Coronary artery (tissue), 2 donors: ENCODE data around the gene SPATA20.

Source experiments
- DNase-seq: peaks from one replicate; pipeline ENCODE4 v3.0.0-alpha.2; 2017; ENCODE audit warnings: low spot score
- H3K27ac ChIP-seq, 2 donors: fragments of 200-600 bp; sonication (generic); one replicate each; pipeline ENCODE4 v1.5.1; 2016 to 2019
- H3K4me3 ChIP-seq: fragments of 200-600 bp; sonication (generic); 2 replicates; pipeline ENCODE4 v1.5.1; 2016; ENCODE audit warnings: mild to moderate bottlenecking, moderate library complexity
- TF ChIP-seq, protein P1 (sequence below): fragments of 200-600 bp; sonication (generic); IDR thresholded peaks from one replicate; pipeline ENCODE4 v1.5.1; 2019; ENCODE audit warnings: antibody characterized with exemption

Gene SPATA20

DNA sequence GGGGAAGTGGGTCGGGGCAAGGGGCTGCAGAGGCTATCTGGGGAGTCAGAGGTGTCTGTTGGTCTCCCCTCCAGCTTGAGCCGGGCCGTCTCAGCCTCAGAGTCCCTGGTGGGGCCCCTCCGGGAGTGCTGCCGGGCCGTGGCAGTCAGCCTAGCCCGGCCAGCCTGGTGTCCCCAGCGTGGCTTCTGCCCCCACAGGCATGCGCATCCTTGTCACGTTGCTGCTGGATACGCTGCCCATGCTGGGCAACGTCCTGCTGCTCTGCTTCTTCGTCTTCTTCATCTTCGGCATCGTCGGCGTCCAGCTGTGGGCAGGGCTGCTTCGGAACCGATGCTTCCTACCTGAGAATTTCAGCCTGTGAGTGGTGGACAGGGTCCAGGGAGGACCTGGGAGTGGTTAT lies 24.7 kb downstream of the SPATA20 start:
- no peak for DNase-seq
- H3K27ac ChIP-seq = no peak overlapping the region
- TF ChIP-seq, protein P1, sequence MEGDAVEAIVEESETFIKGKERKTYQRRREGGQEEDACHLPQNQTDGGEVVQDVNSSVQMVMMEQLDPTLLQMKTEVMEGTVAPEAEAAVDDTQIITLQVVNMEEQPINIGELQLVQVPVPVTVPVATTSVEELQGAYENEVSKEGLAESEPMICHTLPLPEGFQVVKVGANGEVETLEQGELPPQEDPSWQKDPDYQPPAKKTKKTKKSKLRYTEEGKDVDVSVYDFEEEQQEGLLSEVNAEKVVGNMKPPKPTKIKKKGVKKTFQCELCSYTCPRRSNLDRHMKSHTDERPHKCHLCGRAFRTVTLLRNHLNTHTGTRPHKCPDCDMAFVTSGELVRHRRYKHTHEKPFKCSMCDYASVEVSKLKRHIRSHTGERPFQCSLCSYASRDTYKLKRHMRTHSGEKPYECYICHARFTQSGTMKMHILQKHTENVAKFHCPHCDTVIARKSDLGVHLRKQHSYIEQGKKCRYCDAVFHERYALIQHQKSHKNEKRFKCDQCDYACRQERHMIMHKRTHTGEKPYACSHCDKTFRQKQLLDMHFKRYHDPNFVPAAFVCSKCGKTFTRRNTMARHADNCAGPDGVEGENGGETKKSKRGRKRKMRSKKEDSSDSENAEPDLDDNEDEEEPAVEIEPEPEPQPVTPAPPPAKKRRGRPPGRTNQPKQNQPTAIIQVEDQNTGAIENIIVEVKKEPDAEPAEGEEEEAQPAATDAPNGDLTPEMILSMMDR = no peak
- no peak overlapping the region for H3K4me3 ChIP-seq

DNA sequence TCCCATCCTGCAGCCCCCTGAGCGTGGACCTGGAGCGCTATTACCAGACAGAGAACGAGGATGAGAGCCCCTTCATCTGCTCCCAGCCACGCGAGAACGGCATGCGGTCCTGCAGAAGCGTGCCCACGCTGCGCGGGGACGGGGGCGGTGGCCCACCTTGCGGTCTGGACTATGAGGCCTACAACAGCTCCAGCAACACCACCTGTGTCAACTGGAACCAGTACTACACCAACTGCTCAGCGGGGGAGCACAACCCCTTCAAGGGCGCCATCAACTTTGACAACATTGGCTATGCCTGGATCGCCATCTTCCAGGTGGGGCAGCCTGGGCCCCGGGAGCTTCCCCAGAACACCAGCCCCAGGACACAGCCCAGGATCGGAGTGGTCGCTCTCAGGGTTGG lies 25.6 kb downstream of the SPATA20 start:
- DNase-seq = no peak
- Histone ChIP-seq H3K4me3 (no peak overlapping the region), H3K27ac (no peak overlapping the region)
- TF ChIP-seq, protein P1 = no peak

DNA sequence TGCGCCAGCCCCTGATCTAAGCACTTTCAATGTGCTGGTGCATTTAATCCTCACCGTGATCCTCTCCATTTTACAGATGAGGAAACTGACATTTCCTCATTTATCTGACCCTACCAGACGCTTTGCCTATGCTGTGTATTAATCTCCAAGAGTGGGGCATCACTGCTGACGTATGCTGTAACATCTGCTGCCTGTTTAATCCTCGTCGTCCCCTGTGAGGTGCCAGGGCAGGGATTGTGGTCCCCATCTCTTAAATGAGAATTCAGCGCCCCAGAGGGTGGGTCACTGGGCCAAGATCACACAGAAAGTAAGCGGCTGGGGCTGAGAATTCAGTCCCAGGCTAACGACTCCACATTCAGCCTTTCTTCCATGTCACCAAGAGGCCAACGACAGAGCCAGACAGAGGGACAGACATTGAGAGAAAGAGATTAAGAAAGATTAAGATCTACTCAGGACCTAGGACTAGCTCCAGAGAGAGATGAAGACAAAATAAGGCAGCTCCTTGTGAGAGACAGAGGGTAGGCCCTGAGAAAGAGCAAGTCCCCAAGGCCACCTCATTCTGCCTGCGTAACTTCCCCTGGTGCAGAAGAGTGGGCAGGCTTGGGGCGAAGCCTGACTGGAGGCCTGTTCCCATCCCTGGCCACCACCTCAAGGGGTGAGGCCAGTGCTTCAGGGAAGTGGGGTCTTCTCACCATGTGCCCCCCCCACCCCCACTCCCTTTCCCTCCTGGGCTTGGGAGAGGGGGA lies 27.1 kb downstream of the SPATA20 start:
- Histone ChIP-seq H3K27ac (no peak overlapping the region), H3K4me3 (no peak overlapping the region)
- TF ChIP-seq, protein P1 = no peak
- no peak for DNase-seq

DNA sequence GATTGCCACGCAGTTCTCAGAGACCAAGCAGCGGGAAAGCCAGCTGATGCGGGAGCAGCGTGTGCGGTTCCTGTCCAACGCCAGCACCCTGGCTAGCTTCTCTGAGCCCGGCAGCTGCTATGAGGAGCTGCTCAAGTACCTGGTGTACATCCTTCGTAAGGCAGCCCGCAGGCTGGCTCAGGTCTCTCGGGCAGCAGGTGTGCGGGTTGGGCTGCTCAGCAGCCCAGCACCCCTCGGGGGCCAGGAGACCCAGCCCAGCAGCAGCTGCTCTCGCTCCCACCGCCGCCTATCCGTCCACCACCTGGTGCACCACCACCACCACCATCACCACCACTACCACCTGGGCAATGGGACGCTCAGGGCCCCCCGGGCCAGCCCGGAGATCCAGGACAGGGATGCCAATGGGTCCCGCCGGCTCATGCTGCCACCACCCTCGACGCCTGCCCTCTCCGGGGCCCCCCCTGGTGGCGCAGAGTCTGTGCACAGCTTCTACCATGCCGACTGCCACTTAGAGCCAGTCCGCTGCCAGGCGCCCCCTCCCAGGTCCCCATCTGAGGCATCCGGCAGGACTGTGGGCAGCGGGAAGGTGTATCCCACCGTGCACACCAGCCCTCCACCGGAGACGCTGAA lies 28.7 kb downstream of the SPATA20 start:
- DNase-seq = no peak
- H3K27ac ChIP-seq = no peak overlapping the region
- no peak overlapping the region for H3K4me3 ChIP-seq
- TF ChIP-seq, protein P1 = no peak

DNA sequence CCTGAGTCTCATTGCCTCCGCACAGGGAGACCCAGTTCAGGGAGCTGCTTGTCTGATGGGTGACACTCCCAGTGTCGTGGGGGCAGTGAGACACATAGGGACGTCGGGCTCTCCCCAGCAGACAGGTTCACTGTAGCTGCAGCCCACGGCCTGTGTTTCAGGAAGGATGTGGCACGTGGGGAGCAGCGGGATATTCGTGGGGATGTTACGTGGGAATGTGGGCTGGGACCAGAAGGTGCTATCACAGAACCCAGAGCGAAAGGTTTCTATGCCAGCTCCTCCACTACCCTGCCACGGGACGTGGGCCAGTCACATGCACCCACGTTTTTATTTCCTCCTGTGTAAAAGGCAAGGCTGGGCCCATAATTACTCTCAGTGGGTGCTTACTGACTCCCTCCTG lies 29.9 kb downstream of the SPATA20 start:
- no peak for DNase-seq
- H3K27ac ChIP-seq = no peak overlapping the region

DNA sequence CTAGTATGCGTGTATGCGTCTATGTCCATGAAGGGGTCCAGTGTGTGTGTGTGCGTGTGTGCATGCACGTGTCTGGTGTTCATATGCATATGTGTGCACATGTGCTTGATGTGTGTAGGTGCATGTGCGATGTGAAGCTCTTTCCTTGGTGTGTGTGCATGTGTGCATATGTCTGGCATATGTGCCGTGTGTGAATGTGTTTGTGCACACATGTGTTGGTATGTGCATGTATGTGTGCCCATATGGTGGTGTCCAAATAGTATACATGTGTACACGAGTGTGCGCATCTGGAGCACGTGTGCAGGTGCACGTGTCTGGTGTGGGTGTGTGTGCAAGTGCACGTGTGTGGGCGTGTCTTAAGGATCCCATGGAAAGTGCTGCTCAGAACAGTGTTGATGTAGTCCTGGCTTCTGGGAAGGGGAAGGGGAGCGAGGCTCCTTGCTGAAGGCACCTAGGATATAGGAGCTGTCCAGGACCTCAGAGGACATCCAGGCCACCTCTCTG lies 30.5 kb downstream of the SPATA20 start:
- DNase-seq = no peak
- Histone ChIP-seq H3K4me3 (no peak overlapping the region), H3K27ac (no peak overlapping the region)
- TF ChIP-seq, protein P1 = no peak

More for the DNA sequence above, 29.9 kb downstream of the SPATA20 start:
- TF ChIP-seq, protein P1 = no peak
- H3K4me3 ChIP-seq = no peak overlapping the region

DNA sequence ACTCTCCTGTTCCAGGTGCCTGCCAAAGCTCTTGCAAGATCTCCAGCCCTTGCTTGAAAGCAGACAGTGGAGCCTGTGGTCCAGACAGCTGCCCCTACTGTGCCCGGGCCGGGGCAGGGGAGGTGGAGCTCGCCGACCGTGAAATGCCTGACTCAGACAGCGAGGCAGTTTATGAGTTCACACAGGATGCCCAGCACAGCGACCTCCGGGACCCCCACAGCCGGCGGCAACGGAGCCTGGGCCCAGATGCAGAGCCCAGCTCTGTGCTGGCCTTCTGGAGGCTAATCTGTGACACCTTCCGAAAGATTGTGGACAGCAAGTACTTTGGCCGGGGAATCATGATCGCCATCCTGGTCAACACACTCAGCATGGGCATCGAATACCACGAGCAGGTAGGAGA lies 31.2 kb downstream of the SPATA20 start:
- TF ChIP-seq, protein P1 = no peak

More for the DNA sequence above, 31.2 kb downstream of the SPATA20 start:
- Histone ChIP-seq H3K4me3 (no peak overlapping the region), H3K27ac (no peak overlapping the region)
- no peak for DNase-seq
